GM19351 (cell line): ENCODE measurements around the gene ETV4.

ENCODE experiments used
- ATAC-seq: cut with Tn5 transposase; IDR thresholded peaks from one replicate; pipeline ENCODE4 v1.9.1; 2021; ENCODE audit warnings: mild to moderate bottlenecking, moderate library complexity; ENCODE audit not compliant: unreplicated experiment

ETV4 gene

GRCh38 chr17:43547189-43547550, 1.0 kb upstream of the ETV4 start:
- no peak for ATAC-seq

GRCh38 chr17:43545383-43545632, 832 bp downstream of the ETV4 start:
- no peak for ATAC-seq

GRCh38 chr17:43543771-43544575, 2.2 kb downstream of the ETV4 start:
- ATAC-seq, result no peak

- ATAC-seq, result no peak
These were observed 2.8 kb downstream of the ETV4 start for GRCh38 chr17:43543300-43543699.

GRCh38 chr17:43542859-43543258, 3.3 kb downstream of the ETV4 start:
- ATAC-seq, result no peak

- ATAC-seq, result no peak
These were observed 5.1 kb downstream of the ETV4 start for GRCh38 chr17:43540821-43541674.

GRCh38 chr17:43536236-43536992, 9.7 kb downstream of the ETV4 start:
- ATAC-seq, result no peak

GRCh38 chr17:43534909-43535308, 11.2 kb downstream of the ETV4 start:
- no peak for ATAC-seq

GRCh38 chr17:43533699-43534098, 12.4 kb downstream of the ETV4 start:
- ATAC-seq, result no peak

- ATAC-seq, result no peak
These were observed 13.6 kb downstream of the ETV4 start for GRCh38 chr17:43532581-43532980.

GRCh38 chr17:43531955-43532354, 14.2 kb downstream of the ETV4 start:
- no peak for ATAC-seq

- ATAC-seq, result no peak
These were observed 15.1 kb downstream of the ETV4 start for GRCh38 chr17:43531082-43531378.

GRCh38 chr17:43530288-43531081, 15.7 kb downstream of the ETV4 start:
- no peak for ATAC-seq

GRCh38 chr17:43529947-43530287, 16.2 kb downstream of the ETV4 start:
- ATAC-seq, result no peak

- ATAC-seq, result no peak
These were observed 16.9 kb downstream of the ETV4 start for GRCh38 chr17:43528988-43529814.

GRCh38 chr17:43528319-43528987, 17.7 kb downstream of the ETV4 start:
- ATAC-seq, result no peak

GRCh38 chr17:43526886-43527648, 19.1 kb downstream of the ETV4 start:
- ATAC-seq, result no peak

- no peak for ATAC-seq
These were observed 21.1 kb downstream of the ETV4 start for GRCh38 chr17:43524945-43525575.

GRCh38 chr17:43521389-43521788, 24.8 kb downstream of the ETV4 start:
- ATAC-seq, result no peak
